A673 (cell line): ENCODE results near the gene CTXN3.

ENCODE experiments used
- EZH2 ChIP-seq: fragments of 200-600 bp; sonication (generic); IDR thresholded peaks from 2 replicates; pipeline ENCODE4 v1.6.1; 2017; ENCODE audit warnings: borderline replicate concordance, low read depth, mild to moderate bottlenecking, mixed read lengths, antibody characterized with exemption, low read length; ENCODE audit not compliant: poor library complexity, severe bottlenecking
- TF ChIP-seq, protein P1 (sequence below): fragments of 300-800, 200-600 bp; sonication (generic); conservative IDR thresholded peaks from 2 replicates; pipeline ENCODE4 v1.5.1; 2017; ENCODE audit warnings: low read depth, mild to moderate bottlenecking, antibody characterized with exemption, low read length, moderate library complexity, mixed read lengths

DNA sequence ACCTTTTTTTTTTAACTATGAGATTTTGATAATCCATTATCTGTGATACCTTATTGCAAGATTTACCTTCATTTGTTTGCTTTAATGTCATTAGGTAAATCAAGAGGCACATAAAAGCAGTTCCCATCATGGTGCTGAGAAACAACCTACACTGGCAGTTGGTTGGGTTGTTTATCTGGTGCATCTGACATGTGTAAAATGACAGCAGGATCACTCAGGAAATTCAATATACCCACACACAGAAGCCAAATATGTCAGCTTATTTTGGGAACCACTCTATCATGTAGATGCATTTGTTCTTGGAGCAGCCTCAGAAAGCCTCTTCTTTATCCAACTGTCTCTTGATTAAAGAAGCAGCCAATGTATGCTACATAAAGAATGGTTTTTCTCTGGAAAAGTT, 46.5 kb downstream of the CTXN3 start:
- TF ChIP-seq, protein P1, sequence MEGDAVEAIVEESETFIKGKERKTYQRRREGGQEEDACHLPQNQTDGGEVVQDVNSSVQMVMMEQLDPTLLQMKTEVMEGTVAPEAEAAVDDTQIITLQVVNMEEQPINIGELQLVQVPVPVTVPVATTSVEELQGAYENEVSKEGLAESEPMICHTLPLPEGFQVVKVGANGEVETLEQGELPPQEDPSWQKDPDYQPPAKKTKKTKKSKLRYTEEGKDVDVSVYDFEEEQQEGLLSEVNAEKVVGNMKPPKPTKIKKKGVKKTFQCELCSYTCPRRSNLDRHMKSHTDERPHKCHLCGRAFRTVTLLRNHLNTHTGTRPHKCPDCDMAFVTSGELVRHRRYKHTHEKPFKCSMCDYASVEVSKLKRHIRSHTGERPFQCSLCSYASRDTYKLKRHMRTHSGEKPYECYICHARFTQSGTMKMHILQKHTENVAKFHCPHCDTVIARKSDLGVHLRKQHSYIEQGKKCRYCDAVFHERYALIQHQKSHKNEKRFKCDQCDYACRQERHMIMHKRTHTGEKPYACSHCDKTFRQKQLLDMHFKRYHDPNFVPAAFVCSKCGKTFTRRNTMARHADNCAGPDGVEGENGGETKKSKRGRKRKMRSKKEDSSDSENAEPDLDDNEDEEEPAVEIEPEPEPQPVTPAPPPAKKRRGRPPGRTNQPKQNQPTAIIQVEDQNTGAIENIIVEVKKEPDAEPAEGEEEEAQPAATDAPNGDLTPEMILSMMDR: no peak
- no peak for TF ChIP-seq EZH2
